ENCODE measurements around the gene SAP30BP.

The SAP30BP gene
- 111 to 131 (median 121) reads per million in 4 donors for total RNA-seq

- DNase-seq: peak; percentile 94 to 98 (median 97)
Observed at GRCh38 chr17:75666959-75667790, at the start of gene SAP30BP, which contains the start of gene RECQL5. TSS of gene SAP30BP (plus strand) at chr17:75667338. CDS start at chr17:75667373, 35 bp downstream. TSS of gene RECQL5 (minus strand) at chr17:75667154. CDS start at chr17:75666557, 597 bp downstream.

- no peak for DNase-seq
Observed at GRCh38 chr17:75617675-75618074, 49.5 kb upstream of the SAP30BP start.

GRCh38 chr17:75619506-75620431, 47.4 kb upstream of the SAP30BP start:
- DNase-seq: no peak

GRCh38 chr17:75621489-75621888, 45.6 kb upstream of the SAP30BP start:
- no peak for DNase-seq

- DNase-seq: no peak
Observed at GRCh38 chr17:75622076-75622475, 45.1 kb upstream of the SAP30BP start.

- no peak for DNase-seq
Observed at GRCh38 chr17:75622771-75623273, 44.3 kb upstream of the SAP30BP start.

- DNase-seq: no peak
Observed at GRCh38 chr17:75623386-75623785, 43.8 kb upstream of the SAP30BP start.

- no peak for DNase-seq
Observed at GRCh38 chr17:75624021-75624420, 43.1 kb upstream of the SAP30BP start.

- no peak for DNase-seq
Observed at GRCh38 chr17:75624714-75625345, 42.3 kb upstream of the SAP30BP start.

- no peak for DNase-seq
Observed at GRCh38 chr17:75625813-75626486, 41.2 kb upstream of the SAP30BP start.

- DNase-seq: no peak
Observed at GRCh38 chr17:75626496-75627038, 40.6 kb upstream of the SAP30BP start.

- no peak for DNase-seq
Observed at GRCh38 chr17:75627094-75627493, 40.0 kb upstream of the SAP30BP start.

- DNase-seq: no peak
Observed at GRCh38 chr17:75628425-75628824, 38.7 kb upstream of the SAP30BP start.

GRCh38 chr17:75629157-75629556, 38.0 kb upstream of the SAP30BP start:
- no peak for DNase-seq

GRCh38 chr17:75630071-75630917, 36.8 kb upstream of the SAP30BP start:
- DNase-seq: no peak

- no peak for DNase-seq
Observed at GRCh38 chr17:75631353-75631752, 35.8 kb upstream of the SAP30BP start.

GRCh38 chr17:75632428-75632827, 34.7 kb upstream of the SAP30BP start:
- DNase-seq: no peak

- peak; percentile 58 to 77 (median 73) for DNase-seq
Observed at GRCh38 chr17:75632863-75633485, 34.2 kb upstream of the SAP30BP start, which contains the start of gene SMIM5. TSS of gene SMIM5 (plus strand) at chr17:75633434. CDS start at chr17:75640202, 6,768 bp downstream.

GRCh38 chr17:75633486-75634375, 33.4 kb upstream of the SAP30BP start:
- DNase-seq: peak in 3 of 5 donors; percentile 23 to 40 (median 39)

Data from T-helper 1 cell (primary cell).